HG03135 (cell line): ENCODE data around the gene PMPCA.
"Not testable (repeated sequence)": the region's sequence is repeated elsewhere in the genome, so short reads cannot be mapped to it uniquely, and the experiment has no call there.

Source experiments
- ATAC-seq: cut with Tn5 transposase; IDR thresholded peaks from one replicate; pipeline ENCODE4 v1.9.1; 2021; ENCODE audit warnings: mild to moderate bottlenecking, moderate library complexity; ENCODE audit not compliant: unreplicated experiment

PMPCA gene

GRCh38 chr9:136393531-136393930 is 16.9 kb upstream of the PMPCA start:
- ATAC-seq: no peak

- no peak for ATAC-seq
Observed at GRCh38 chr9:136394312-136395019, 16.0 kb upstream of the PMPCA start.

GRCh38 chr9:136395020-136395340 is 15.5 kb upstream of the PMPCA start:
- no peak for ATAC-seq

GRCh38 chr9:136395345-136396218 is 14.9 kb upstream of the PMPCA start:
- ATAC-seq: no peak

- ATAC-seq: no peak
Observed at GRCh38 chr9:136396219-136396515, 14.3 kb upstream of the PMPCA start.

GRCh38 chr9:136397643-136398042 is 12.8 kb upstream of the PMPCA start:
- no peak for ATAC-seq

- no peak for ATAC-seq
Observed at GRCh38 chr9:136398286-136398685, 12.2 kb upstream of the PMPCA start.

GRCh38 chr9:136399176-136400037 is 11.1 kb upstream of the PMPCA start:
- ATAC-seq: peak; percentile 26

GRCh38 chr9:136400038-136400834 is 10.2 kb upstream of the PMPCA start, which contains the start of gene SNAPC4:
TSS of gene SNAPC4 (minus strand) at chr9:136400170. CDS start at chr9:136398428, 1,742 bp downstream.
- peak; percentile 62 for ATAC-seq

- ATAC-seq: no peak
Observed at GRCh38 chr9:136401173-136401922, 9.1 kb upstream of the PMPCA start.

- ATAC-seq: no peak
Observed at GRCh38 chr9:136402067-136402466, 8.4 kb upstream of the PMPCA start.

GRCh38 chr9:136403538-136403914 is 6.9 kb upstream of the PMPCA start:
- no peak for ATAC-seq

- no peak for ATAC-seq
Observed at GRCh38 chr9:136403915-136404800, 6.3 kb upstream of the PMPCA start.

- ATAC-seq: no peak
Observed at GRCh38 chr9:136404801-136405136, 5.7 kb upstream of the PMPCA start.

GRCh38 chr9:136405481-136405880 is 5.0 kb upstream of the PMPCA start:
- ATAC-seq: no peak

- ATAC-seq: not testable (repeated sequence)
Observed at GRCh38 chr9:136405904-136406303, 4.6 kb upstream of the PMPCA start.

GRCh38 chr9:136407061-136407460 is 3.4 kb upstream of the PMPCA start:
- not testable (repeated sequence) for ATAC-seq

- ATAC-seq: no peak
Observed at GRCh38 chr9:136407911-136408310, 2.5 kb upstream of the PMPCA start.
